Smooth muscle cell (in vitro differentiated cells): ENCODE data around the gene TAS2R43. TPM values are rescaled to one million over a fixed set of nuclear protein-coding genes. Genes with fewer than 3 reads are reported as not detected.
"Not testable (repeated sequence)": the region's sequence is repeated elsewhere in the genome, so short reads cannot be mapped to it uniquely, and the experiment has no call there.

ENCODE experiments used
- DNase-seq: peaks from one replicate; lab custom pipeline; 2025; ENCODE audit not compliant: unreplicated experiment; lab: John Stamatoyannopoulos, UW
- H2AFZ ChIP-seq: fragments of 200-600 bp; sonication (generic); 2 replicates; pipeline ENCODE4 v1.6.0; 2016; ENCODE audit warnings: antibody characterized with exemption, low read depth, mild to moderate bottlenecking
- H3F3A ChIP-seq: fragments of 200-600 bp; sonication (generic); 2 replicates; pipeline ENCODE4 v1.6.0; 2017; ENCODE audit warnings: antibody characterized with exemption, low read depth
- H3K27ac ChIP-seq: fragments of 200-600 bp; sonication (generic); 2 replicates; pipeline ENCODE4 v1.5.1; 2016; ENCODE audit warnings: low read depth, mild to moderate bottlenecking
- H3K27me3 ChIP-seq: fragments of 200-600 bp; sonication (generic); 2 replicates; pipeline ENCODE4 v1.6.1; 2016; ENCODE audit warnings: low read depth, mild to moderate bottlenecking
- H3K36me3 ChIP-seq: fragments of 200-600 bp; sonication (generic); 2 replicates; pipeline ENCODE4 v1.5.1; 2016; ENCODE audit warnings: low read depth
- H3K4me1 ChIP-seq: fragments of 200-600 bp; sonication (generic); 2 replicates; pipeline ENCODE4 v1.5.1; 2016; ENCODE audit warnings: low read depth
- H3K4me2 ChIP-seq: fragments of 200-600 bp; sonication (generic); 2 replicates; pipeline ENCODE4 v1.6.0; 2016; ENCODE audit warnings: mild to moderate bottlenecking
- H3K4me3 ChIP-seq: fragments of 200-600 bp; sonication (generic); 2 replicates; pipeline ENCODE4 v1.5.1; 2016; ENCODE audit warnings: mild to moderate bottlenecking
- H3K79me2 ChIP-seq: fragments of 200-600 bp; sonication (generic); 2 replicates; pipeline ENCODE4 v1.6.0; 2016; ENCODE audit warnings: low read depth, mild to moderate bottlenecking
- H3K9ac ChIP-seq: fragments of 200-600 bp; sonication (generic); 2 replicates; pipeline ENCODE4 v1.6.0; 2016; ENCODE audit warnings: low read depth
- H3K9me3 ChIP-seq: fragments of 200-600 bp; sonication (generic); replicated peaks from 2 replicates; pipeline ENCODE4 v1.5.1; 2016; ENCODE audit warnings: low read depth
- H4K20me1 ChIP-seq: fragments of 200-600 bp; sonication (generic); 2 replicates; pipeline ENCODE4 v1.6.0; 2016; ENCODE audit warnings: low read depth
- WGBS: methylation state at CpG from one replicate; pipeline ENCODE4 v1.1.7; 2016; ENCODE audit warnings: low lambda C conversion rate; 5-methylcytosine and 5-hydroxymethylcytosine counted together
- polyA plus RNA-seq: library from polyadenylated mRNA; unstranded; fragments of >200 nt; fragmentation: Nextera tagmentation; extraction: Ambion mirVana; gene quantifications from 2 replicates; pipeline ENCODE4 v1.2.1, GENCODE V29; 2016
- total RNA-seq: library from RNA; depleted of rRNA; stranded (reverse); fragments of >200 nt; gene quantifications from 2 replicates; pipeline ENCODE4 v1.2.3, GENCODE V29; 2014
- TF ChIP-seq, protein P1 (sequence below): fragments of 200-600 bp; sonication (generic); IDR thresholded peaks from 2 replicates; pipeline ENCODE4 v1.5.1; 2017; ENCODE audit warnings: borderline replicate concordance, mild to moderate bottlenecking, antibody characterized with exemption; ENCODE audit not compliant: insufficient read depth, poor library complexity, severe bottlenecking

Gene TAS2R43
- total and polyA plus RNA-seq, 2 experiments from 2014 or later: 0.35 to 0.45 TPM

DNA sequence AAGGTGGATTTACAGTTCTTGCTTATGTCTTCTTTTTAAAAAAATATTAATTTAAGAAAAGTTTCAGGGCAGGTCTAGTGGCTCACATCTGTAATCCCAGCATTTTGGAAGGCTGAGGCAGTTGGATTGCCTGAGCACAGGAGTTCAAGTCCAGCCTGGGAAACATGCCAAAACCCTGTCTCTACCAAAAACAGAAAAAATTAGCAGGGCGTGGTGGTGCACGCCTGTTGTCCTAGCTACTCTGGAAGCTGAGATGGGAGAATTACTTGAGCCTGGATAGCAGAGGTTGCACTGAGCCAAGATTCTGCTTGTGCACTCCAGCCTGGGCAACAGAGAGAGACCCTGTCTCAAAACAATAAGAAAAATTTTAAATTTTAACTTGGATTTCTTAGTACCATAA lies 24.6 kb downstream of the TAS2R43 start:
- Histone ChIP-seq H3K9me3 (no peaks in the 10 kb centered on the region), H3K27me3 (no peaks in the 10 kb centered on the region), H3K4me1 (no peaks in the 10 kb centered on the region), H3K79me2 (peaks cover 12% of the 10 kb centered on the region), H3F3A (no peaks in the 10 kb centered on the region), H2AFZ (no peak overlapping the region), H3K27ac (no peak overlapping the region), H3K4me2 (no peak overlapping the region), H3K36me3 (no peaks in the 10 kb centered on the region), H4K20me1 (peaks cover 11% of the 10 kb centered on the region), H3K4me3 (no peak overlapping the region), H3K9ac (no peak overlapping the region)
- no peak for DNase-seq
- WGBS: 75% methylated on average over 2 of the region's 2 CpGs
- TF ChIP-seq, protein P1, sequence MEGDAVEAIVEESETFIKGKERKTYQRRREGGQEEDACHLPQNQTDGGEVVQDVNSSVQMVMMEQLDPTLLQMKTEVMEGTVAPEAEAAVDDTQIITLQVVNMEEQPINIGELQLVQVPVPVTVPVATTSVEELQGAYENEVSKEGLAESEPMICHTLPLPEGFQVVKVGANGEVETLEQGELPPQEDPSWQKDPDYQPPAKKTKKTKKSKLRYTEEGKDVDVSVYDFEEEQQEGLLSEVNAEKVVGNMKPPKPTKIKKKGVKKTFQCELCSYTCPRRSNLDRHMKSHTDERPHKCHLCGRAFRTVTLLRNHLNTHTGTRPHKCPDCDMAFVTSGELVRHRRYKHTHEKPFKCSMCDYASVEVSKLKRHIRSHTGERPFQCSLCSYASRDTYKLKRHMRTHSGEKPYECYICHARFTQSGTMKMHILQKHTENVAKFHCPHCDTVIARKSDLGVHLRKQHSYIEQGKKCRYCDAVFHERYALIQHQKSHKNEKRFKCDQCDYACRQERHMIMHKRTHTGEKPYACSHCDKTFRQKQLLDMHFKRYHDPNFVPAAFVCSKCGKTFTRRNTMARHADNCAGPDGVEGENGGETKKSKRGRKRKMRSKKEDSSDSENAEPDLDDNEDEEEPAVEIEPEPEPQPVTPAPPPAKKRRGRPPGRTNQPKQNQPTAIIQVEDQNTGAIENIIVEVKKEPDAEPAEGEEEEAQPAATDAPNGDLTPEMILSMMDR: no peak

DNA sequence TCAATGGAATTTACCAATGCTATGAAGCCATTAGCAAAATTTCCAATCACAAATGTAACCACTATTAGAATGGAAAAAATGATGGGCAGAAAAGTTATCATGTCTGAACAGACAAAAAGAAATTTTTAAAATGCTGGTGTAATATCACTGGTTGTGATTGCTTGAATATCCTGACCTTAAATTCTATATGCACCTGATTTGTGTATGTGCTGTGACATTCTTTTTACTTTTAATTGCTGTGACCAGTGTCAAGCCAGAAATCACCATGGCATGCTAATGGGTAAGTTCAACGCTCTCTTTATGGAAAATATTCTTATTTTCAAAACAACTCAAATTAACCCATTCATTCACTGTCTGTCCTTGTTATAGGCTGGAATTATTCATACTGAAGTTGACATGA lies 29.9 kb downstream of the TAS2R43 start, which contains the start of gene TAS2R46:
TSS of gene TAS2R46 (minus strand) at position 101 of the 400 bp plus-strand sequence. CDS start at position 101, 0 bp downstream.
- not testable (repeated sequence) for H3K27ac ChIP-seq

DNA sequence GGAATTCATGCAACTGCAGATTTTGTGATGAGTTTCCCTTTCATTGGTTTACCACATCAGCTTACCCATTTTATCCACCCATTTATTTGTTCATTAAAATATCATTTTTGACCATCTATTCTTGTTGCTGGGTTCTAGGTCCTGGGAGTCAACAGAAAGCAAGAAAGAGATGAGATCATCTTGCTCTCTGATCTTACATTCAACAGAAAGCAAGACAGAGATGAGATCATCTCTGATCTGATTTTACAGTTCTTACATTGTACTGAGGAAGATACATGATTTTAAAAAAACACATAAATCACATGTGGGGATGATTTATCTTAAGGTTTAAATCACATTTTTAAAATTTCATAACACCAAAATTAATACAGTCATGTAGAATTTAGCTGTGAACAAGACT lies 32.3 kb downstream of the TAS2R43 start:
- TF ChIP-seq, protein P1: no peak
- Histone ChIP-seq H3K9ac (no peak overlapping the region), H3K4me2 (no peak overlapping the region), H4K20me1 (peaks cover 36% of the 10 kb centered on the region), H3K4me3 (no peak overlapping the region), H3K27ac (no peak overlapping the region), H2AFZ (no peak overlapping the region), H3K9me3 (no peaks in the 10 kb centered on the region), H3F3A (no peaks in the 10 kb centered on the region), H3K36me3 (no peaks in the 10 kb centered on the region), H3K79me2 (peaks cover 29% of the 10 kb centered on the region), H3K4me1 (no peaks in the 10 kb centered on the region), H3K27me3 (no peaks in the 10 kb centered on the region)
- no peak for DNase-seq

More for the DNA sequence above, 29.9 kb downstream of the TAS2R43 start, which contains the start of gene TAS2R46:
- H3F3A ChIP-seq, H2AFZ ChIP-seq, H3K36me3 ChIP-seq, DNase-seq, H3K4me2 ChIP-seq, H3K4me1 ChIP-seq, H3K4me3 ChIP-seq, H3K9ac ChIP-seq, H3K27me3 ChIP-seq, H3K9me3 ChIP-seq: not testable (repeated sequence)
- peaks cover 22% of the 10 kb centered on the region for H3K79me2 ChIP-seq
- WGBS: 97% methylated on average over 1 of the region's 1 CpG
- peaks cover 36% of the 10 kb centered on the region for H4K20me1 ChIP-seq

DNA sequence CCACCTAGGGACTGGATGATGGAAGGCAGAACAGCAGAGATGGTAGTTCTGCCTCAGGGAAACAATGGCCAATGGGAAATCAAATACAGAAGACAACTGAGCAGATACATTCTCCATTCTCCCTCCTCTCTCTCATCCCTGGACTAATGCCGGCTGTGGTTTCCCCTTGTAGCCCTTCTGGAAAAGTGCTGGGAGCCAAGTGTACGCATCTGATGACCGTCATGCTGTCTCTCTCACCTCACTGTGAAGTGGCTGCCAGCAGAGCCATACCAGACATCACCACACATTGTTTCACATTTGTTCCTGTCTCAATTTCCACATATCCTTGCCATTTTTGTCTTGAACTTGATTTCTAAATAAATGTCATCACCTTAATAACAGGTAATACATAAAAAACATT lies 33.1 kb downstream of the TAS2R43 start:
- 97% methylated on average over 3 of the region's 3 CpGs for WGBS
- Histone ChIP-seq H3K9ac (no peak overlapping the region), H3K79me2 (peaks cover 32% of the 10 kb centered on the region), H4K20me1 (peaks cover 34% of the 10 kb centered on the region), H3K36me3 (no peaks in the 10 kb centered on the region), H3K4me3 (no peak overlapping the region), H3K4me2 (no peak overlapping the region), H3K27ac (no peak overlapping the region), H3K27me3 (no peaks in the 10 kb centered on the region), H3F3A (no peaks in the 10 kb centered on the region), H3K4me1 (no peaks in the 10 kb centered on the region), H2AFZ (no peak overlapping the region), H3K9me3 (no peaks in the 10 kb centered on the region)
- TF ChIP-seq, protein P1: no peak
- no peak for DNase-seq
